ENCODE results near the gene TANK.
A peak's percentile ranks its signal among the peaks of the same experiment; 100 is the strongest.

TANK gene

DNA sequence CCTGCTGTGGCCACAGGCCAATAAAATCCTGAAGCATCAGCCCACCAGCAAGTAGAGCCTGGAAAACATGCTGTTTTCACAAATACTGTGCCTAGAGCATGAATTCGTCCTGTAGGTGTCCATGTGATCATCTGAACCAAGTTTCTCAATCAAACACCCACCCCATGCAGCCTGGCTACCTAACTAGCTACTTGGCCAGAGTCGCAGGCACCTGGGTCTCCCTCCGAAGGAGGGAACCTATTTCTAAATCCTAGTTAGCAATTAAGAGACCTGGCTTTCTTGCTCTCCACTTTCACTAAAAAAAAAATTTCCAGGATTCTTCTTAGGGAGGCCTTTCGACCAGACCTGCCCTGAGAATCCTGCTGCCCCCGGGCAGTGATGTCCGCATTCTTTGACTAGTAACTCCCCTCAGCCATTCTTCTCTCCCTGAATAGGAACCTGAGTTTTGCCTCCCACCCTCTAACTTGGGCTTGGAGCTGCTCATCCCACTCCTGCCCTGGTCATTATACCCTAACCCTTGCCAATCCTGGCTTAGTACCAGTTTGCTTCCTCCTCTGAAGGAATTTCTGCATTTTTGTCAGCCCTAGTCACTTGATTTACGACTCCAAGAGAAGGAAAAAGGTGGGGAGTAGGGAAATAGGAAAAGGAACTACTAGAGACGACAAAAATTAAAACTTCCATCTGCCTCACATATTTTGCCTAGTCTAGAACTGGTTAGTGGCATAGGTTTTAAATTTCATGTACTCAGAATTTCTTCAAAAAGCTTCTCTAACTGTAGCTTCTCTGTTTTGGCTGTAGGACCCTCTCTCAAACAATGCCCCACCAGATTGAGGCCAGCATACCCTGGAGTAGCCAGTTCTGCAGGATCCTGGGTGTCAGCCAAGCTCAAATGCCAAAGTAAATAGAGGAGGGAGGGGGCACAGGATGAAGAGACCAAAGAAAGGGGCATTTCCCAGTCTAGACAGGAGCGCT, 25.4 kb upstream of the TANK start:
- FAIRE-seq: peak; percentile 51

DNA sequence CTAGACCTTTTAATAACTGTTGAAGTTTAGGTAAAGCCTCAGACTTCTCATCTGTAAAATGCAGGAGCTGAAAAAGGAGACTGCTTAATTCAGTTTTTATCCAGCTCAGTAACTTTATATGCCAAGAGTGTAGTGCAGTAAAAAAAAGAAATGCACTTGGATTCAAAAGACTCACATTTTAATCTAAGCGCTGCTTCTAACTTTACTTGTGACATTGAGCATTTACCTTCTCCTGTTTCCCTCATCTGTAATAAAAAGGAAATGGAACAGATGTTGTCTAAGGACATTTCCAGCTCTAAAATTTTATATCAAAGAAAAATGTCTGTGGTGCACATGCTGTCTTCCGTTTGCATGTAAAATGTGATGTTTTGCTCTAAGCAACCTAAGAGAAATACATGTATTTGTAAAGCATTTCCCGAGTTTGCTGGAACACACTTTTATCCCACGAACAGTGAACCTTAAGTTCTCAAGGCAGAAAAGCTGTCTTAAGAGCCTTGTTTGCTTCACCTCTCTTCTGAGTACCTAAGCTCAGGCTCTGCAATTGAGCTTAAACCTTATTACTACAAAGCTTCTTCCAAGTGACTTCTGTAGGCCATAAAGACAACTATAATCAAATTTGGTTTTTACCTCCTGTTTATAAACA, 24.2 kb upstream of the TANK start:
- no peak for FAIRE-seq

DNA sequence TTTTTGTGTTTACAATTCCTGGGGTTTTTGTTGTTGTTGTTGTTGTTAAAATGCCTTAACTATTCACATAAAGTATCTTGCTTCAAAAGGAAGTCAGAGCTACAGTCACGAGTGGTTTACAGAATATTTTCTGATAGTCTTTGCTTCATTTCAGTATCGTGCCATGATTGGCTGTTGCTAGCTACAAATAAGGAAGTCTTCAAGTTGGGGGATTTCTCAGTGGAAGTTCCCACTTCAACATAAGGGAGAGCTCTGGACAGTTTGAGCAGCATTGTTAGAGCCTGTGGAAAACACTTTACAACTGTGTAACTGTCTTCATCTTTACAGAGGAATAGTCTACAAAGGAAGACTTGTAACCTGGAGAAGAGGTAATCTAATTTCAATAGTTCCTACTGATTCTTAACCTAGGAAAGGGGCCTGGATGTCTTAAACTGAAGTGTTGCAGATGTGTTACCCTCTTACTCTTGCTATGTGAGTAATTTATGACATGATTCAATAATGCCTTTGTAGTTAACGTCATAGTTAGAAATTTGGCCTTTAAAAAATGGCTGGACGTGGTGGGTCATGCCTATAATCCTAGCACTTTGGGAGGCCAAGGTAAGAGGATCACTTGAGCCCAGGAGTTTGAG, 23.4 kb upstream of the TANK start:
- FAIRE-seq: peak; percentile 97

DNA sequence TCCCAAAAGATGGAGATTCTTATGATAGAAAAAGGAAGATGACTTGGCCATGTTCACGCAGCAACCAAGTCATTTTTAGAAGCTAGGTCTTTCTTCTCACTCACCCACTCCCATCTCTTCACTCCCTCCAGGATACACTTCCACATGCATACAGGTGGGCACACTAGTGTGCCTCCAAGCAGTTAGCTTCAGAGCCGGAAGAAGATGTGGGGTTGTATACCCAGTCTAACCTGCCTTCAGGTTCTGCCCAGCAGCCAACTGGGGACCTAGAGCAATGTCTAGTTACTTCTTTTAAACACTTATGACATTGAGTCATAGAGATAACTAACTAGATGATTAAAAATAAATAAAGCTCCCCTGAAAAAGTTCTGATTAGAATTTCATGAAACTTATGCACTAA, 21.8 kb upstream of the TANK start:
- no peak for FAIRE-seq

DNA sequence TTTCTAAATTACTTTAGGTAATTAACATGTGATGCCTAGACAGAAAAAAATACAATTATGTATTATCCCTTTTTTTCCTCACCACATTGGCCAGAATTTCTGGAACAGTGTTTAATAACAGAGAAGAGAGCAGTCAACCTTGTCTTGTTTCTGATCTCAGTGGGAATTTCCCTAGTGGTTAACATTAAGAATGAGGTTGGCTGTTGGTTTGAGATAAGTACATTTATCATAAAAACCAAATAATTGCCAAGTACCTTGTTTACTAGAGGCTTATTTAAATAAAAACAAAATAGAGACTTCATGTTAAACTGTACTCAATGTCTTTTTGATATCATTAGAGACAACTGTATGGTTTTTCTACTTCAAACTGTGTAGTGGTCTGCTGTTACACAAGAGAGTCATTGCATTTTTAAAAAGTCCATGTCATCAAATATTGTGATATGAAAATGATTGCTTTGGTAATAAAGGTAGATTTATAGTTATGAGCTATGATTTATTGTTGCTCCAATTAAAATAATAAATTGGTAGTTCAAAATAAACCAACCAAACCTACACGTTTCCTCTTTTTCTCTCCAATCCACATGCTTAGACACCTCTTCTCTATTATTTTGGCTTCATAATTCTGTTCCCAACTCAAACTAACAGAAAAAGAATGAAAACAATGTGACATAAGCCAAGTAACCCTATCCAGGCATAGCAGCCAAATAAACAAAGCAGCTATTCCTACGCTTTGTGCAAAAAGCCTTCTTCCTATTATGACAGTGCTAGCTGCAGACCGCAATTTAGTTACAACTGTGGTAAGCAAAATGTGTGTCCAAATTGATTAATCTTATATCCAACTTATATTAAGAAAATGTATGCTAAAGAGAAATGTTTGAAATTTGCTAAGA, 20.9 kb upstream of the TANK start:
- FAIRE-seq: no peak

DNA sequence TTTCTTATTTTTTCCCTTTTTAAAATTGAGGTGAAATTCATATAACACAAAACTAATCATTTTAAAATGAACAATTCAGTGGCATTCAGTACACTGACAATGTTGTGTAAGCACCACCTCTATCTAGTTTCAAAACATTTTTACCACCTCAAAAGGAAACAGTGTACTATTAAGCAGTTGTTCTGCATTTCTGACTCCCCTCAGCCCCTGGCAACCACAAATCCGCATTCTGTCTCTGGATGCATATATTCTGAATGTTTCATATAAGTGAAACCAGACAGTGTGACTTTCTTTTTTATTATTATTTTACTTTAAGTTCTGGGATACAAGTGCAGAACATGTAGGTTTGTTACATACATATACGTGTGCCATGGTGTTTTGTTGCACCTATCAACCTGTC, 19.2 kb upstream of the TANK start:
- FAIRE-seq: no peak

DNA sequence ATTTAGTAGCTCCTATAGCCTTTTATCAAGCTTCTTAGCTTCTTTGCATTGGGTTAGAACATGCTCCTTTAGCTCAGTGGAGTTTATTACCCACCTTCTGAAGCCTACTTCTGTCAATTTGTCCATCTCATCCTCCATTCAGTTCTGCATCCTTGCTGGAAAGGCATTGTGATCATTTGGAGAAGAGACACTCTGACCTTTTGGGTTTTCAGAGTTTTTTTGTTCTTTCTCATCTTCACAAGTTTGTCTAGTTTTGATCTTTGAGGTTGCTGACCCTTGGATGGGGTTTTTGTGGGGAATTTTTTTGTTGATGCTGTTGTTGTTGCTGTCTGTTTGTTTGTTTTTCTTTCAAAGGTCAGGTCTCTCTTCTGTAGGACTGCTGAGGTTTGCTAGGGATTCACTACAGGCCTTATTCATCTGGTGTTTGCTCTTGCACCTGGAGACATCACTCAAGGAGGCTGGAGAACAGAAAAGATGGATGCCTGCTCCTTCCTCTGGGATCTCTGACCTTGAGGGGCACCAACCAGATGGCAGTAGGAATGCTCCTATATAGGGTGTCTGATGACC, 13.9 kb upstream of the TANK start:
- FAIRE-seq: no peak

DNA sequence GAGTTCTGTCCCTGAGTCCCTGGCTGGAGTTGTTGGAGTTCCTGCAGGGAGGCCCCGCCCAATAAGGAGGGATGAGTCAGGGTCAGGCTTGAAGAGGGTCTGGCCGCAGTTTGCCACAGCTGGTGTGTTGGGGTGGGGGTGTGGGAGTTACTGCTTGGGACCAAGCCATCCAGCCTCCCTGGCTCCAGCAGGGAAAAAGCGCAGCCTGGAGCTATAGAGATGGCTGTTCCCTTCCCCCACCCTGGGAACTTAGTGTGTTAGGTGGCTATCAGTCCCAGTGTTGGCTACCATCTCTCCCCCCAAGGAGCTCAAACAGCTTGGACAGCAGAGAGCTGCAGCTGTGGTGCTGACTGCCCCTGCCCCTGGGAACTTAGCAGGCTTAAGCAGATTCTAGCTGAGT, 13.2 kb upstream of the TANK start:
- FAIRE-seq: no peak

DNA sequence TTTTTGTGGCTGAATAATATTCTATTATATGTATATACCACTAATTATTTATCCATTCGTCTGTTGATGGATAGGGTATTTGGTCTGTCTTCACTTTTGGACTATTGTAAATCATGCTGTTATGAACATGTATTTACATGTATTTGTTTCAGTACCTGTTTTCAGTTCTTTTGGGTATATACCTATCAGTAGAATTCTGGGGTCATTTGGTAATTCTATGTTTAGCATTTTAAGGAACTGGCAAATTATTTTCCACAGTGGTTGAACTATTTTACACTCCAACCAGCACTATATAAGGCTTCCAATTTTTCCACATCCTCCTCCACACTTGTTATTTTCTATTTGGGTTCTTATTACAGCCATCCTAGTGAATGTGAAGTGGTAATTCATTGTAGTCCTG, 12.4 kb upstream of the TANK start:
- no peak for FAIRE-seq

DNA sequence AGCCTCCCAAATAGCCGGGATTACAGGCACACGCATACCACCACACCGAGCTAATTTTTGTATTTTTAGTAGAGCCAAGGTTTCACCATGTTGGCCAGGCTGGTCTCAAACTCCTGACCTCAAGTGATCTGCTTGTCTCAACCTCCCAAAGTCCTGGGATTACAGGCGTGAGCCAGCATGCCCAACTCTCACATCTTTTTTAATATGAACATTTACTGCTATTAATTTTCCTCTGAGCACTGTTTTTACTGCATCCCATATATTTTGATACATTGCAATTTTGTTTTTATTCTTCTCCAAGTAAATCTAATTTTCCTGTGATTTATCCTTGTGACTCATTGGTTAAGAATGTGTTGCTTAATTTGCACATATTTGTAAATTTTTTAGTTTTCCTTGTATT, 9.5 kb upstream of the TANK start:
- no peak for FAIRE-seq

DNA sequence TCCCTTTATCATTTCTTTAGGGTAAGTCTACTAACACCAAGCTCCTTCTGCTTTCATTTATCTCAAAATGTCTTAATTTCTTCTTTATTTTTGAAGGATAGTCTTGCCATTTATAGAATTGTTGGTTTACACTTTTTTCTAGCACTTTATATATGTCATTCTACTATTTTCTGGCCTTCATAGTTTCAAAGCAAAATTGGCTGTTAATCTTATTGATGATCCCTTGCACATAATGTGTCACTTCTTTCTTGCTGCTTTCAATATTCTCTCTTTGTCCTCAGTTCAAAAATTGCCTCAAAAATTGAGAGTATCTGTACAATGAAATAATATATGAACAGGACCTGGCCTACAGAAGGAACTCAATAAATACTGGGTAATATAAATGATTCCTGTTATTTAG, 7.9 kb upstream of the TANK start:
- no peak for FAIRE-seq

DNA sequence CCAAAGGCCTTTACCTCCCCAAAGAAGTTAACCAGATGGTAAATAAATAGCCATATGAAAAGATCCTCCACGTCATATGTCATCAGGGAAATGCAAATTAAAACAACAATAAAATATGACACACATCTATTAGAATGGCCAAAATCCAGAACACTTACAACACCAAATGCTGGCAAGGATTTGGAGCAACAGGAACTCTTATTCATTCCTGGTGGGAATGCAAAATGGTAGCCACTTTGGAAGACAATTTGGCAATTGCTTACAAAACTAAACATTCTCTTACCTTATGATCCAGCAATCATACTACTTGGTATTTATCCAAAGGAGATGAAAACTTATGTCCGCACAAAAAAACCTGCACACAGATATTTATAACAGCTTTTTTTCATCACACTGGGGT, 1.3 kb upstream of the TANK start:
- FAIRE-seq: no peak

DNA sequence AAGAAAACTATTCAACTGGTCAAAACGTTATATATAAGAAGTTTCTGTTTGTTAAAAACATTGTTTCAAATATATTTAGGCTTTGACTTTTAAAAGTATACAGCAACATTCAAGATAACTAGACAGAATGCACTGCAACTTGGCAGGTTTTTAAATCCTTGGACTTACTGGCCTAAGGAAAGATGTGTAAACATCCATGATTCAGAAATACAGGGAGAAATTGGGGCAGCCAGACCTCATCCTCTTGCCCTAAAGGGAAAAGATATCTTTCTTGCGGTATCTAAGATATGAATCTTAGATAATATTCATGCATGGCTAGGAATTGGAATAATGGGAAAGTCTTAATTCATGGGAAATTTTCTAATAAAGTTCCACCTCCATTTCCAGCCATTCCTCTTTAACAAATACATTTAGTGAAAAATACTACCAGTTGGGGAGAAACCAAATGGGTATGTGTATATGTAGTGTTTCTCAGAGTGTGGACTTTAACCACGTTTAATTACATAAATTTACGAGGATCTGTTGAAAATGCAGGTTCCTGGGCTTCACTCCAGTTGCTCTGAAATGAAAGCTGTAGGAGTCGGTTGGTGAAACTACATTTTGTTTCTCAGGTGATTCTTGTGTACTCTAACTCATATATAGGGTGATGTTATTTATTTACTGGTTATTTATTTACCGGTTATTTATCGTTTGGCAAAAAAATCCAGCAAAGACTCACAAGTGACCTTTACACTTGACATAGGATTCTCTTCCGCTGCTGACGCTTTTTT, 587 bp upstream of the TANK start:
- FAIRE-seq: peak; percentile 67

DNA sequence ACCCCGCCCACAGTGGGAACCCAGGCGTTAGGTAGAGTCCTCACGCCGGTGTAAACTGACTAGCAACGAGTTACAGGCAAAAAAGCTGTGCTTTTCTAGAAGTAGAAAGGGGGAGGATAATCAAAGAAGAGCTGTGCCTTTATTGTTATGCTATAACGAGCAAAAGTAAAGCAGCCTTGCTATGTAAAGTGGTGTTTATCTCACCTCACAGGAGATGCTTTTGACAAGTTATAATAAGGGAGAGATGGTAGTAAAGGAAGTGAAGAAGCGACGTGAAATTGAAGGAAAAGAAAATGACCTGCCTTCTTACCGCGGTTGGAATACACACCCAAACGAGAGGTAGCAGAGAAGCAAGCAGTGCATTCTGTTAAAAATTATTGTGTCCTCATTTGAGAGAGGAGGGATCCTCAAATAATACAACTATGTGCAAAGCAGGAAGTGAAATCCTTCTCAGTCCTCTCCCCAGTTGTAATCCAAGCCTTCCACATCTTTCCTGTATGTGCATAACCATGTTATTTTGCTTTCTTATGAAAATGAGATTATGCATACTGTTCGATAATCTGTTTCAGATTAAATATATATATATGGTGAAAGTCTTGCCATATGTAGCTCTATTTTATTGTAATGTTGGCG, 962 bp downstream of the TANK start:
- FAIRE-seq: no peak

DNA sequence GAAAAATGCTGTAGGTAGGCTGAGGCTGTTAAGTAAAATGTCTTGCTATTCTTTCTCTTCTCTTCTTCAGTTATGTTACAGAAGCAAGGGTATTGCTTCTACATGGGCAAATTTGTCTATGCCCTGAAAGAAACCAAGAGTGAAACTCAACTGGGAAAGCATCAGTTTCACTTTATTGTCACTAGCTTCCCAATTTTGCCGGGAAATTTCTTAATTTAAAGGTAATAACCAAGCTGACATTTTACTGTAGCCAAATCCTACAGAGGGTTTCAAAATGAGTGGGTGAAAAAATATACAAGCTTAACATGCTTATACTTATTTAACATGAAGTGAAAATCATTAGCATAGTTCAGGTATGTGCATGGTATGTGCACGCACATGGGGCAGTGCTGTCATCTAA, 3.2 kb downstream of the TANK start:
- no peak for FAIRE-seq

DNA sequence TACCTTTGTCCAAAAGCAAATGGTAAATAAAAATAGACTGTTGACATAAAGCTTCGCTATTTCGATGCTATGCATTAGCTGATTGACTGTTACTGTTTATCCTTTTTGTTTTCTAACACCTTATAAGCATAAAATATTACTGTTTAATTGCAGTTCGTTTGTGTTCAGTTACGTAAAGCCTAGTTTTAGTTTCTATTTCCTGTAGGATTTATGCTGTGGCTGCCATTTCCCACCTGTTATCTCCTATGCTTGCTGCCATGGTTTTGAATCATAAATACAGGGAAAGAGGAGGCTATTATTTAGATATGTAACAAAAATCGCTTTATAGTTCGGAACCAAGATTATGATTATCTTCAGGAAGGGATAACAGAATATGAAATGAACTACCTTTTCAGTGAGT, 3.9 kb downstream of the TANK start:
- no peak for FAIRE-seq

DNA sequence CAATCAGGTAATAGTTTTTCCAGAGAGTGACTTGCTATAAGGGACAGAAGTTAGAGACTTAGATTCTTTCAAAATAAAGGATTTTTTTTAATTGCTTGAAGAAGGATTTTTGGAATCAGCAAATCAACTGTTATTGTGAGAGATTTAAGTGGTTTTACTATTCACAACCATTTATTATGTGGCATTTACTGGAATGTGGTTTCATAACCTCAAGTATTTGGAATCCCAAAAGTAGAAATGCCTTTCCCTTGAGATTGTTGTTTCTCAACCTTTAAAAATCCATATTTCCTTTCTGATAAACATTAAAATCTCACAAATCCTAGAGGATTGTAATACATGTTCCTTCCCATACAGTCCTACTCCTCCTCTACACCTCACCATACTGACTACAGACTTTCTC, 5.0 kb downstream of the TANK start:
- FAIRE-seq: no peak

DNA sequence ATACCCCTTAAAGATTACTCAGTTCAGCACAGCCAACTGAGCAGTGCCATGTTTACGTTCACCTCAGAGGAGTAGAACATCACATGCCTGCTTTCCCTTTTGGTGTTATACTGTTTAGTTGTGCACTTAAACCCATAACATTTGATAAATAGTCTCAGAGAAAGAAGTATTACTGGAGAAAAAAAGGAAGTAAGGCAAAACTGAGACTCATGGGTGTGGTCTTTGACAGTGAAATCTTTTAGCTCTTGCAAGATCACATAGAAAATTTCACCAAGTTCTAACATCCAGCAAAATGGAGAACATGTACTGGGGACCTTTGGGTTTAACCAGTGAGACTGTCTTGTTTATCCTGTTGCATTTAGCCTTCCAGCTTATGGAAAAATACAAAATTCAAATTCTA, 5.6 kb downstream of the TANK start:
- FAIRE-seq: no peak

DNA sequence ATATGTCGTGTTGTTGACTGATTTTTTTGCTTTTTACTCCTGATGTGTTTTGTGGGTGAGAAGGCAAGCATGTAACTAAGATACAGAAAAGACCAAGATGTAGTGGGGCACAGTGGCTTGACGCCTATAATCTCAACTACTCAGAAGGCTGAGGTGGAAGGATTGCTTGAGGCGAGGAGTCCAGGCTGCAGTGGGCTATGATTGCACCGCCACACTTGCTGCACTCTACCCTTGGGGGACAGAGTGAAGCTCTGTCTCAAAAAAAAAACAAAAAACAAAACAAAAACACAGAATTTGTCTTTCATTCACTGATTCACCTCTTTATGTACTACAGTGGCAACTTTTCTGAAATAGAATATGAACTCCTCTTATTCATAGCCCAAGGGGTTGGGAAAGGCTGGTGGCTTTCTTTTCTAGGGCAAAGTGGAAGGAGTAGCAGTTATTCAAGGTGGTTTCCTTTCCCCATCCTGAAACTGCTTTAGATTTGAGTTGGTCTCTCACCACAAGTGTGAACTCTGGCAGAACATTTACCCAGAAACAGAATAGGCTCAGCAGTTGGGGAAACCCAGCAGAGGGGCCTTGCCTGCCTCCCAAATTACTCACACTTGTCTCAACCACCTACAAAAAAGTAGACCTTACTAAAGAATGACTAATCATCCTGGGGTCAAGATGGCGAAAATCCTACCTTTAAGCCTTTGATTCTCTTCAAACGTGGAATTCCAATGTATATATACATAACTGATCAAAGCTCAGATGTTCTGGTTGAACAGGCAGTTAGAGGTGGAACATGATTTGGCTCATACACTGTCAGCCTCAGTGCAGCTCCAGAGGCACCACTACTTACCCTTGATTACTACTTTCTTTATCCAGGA, 6.5 kb downstream of the TANK start:
- no peak for FAIRE-seq

DNA sequence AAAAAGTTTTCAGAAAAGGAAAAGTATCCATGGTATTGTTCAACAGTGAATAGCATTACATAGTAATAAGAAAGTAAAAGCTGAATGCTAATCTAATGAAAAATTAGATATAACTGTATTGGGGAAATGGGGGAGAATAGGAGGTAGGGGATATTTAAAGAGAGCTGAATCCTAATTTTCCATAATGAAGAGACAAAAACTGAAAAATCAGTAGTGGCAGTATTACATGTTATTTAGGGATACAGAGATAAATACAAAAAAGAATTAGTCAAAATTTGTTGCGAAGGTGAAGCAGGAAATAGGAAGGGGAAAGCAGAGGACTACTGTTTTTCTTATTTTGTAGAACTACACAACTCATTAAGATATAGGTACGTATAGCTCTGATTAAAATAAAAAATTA, 9.1 kb downstream of the TANK start:
- FAIRE-seq: no peak
